ENCODE measurements around the gene TTC21B.

The TTC21B gene

DNA sequence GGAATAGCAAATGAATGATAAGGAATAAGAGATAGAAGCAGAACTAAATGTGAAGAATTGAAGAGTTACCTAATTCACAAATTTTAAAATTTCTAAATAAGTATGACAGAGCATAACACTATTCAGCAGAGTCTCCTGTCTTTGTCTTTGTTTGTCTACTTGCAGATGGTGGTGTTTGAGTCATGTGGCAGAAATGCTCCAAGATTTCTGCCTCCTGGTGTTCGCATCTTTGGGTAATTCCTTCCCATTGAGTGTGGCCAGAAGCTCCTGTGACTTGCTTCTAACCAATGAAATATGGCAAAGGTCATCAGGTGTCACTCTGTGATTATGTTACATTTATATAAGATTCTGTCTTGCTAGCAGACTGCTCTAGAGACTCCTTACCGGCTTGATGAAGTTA is 114.0 kb downstream of the TTC21B start:
- DNase-seq (ENCODE audit: low read depth in 2 of 3, low spot score in 2 of 3), result no peak

GRCh38 chr2:165837122-165837521 is 116.5 kb downstream of the TTC21B start:
- no peak for DNase-seq (ENCODE audit: low read depth in 2 of 3, low spot score in 2 of 3)

- DNase-seq (ENCODE audit: low read depth in 2 of 3, low spot score in 2 of 3), result no peak
Observed at GRCh38 chr2:165835363-165835762, 118.2 kb downstream of the TTC21B start.

- no peak for DNase-seq (ENCODE audit: low read depth in 2 of 3, low spot score in 2 of 3)
Observed at GRCh38 chr2:165833156-165833555, 120.4 kb downstream of the TTC21B start.

GRCh38 chr2:165827921-165828276 is 125.7 kb downstream of the TTC21B start:
- no peak for DNase-seq (ENCODE audit: low read depth in 2 of 3, low spot score in 2 of 3)

DNA sequence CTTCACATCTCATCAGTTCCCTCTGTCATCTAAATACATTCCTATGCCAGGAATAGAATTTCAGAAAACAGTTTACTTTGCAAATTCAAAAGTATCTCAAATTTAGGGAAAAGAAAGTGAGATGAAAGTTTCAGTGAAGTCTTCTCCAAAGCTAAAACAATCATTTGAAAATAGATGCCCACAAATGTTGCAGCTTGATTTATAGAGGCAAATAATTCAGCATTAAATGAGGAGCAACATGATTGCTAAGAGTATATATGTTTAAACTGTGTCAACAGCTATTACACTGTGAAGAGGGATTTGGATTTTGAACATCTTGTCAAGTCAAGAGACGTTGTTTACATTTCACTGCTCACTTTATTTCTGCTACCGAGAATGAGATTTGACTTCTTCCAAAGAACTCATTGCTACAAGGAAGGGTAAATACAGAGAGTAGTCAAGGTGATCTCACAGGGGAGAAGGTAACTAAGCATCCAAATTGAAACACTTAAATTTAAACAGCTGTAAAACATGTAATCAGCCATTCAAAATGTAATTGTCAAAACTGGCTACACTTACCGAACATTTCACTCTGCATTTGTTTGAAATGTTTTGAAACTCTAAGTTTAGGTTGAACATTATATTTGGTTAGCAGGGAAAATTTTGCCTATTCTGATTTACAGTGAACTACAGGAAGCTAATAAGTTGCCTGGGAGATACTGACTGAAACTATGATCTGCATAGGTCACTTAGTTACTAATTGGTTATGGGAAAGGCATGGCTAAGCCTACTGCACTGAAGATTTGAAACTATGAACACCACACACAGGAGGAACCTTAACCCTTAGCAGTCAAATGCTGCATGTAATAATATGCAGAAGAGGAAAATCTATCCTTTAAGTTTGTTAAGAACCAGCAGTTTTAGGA is 126.3 kb downstream of the TTC21B start:
- no peak for DNase-seq (ENCODE audit: low read depth in 2 of 3, low spot score in 2 of 3)

- no peak for DNase-seq (ENCODE audit: low read depth in 2 of 3, low spot score in 2 of 3)
Observed at GRCh38 chr2:165825041-165825440, 128.5 kb downstream of the TTC21B start.
